Caco-2 (cell line): ENCODE results near the gene MYO16. TPM values are rescaled to one million over a fixed set of nuclear protein-coding genes. Genes with fewer than 3 reads are reported as not detected.

Source experiments
- Bru-seq: library from RNA; stranded (reverse); fragments of 400-500 nt; gene quantifications from one replicate; lab custom pipeline; 2021; lab: Mats Ljungman, UMichigan
- BruChase-seq, 2 experiments: library from RNA; stranded (reverse); fragments of 400-500 nt; gene quantifications; one replicate each; lab custom pipeline; 2021; lab: Mats Ljungman, UMichigan
- BruUV-seq: library from RNA; stranded (reverse); fragments of 400-500 nt; replicated peaks from 2 replicates; lab custom pipeline; 2021; lab: Mats Ljungman, UMichigan
- CTCF ChIA-PET: fragments of 300-600 bp; sonication (Branson Sonifier 250); formaldehyde crosslinking; loops from one replicate; lab custom pipeline; 2022; ENCODE audit warnings: antibody characterized with exemption; lab: Charles Lee
- POLR2A ChIA-PET: fragments of 300-600 bp; sonication (Branson Sonifier 250); formaldehyde crosslinking; loops from one replicate; lab custom pipeline; 2022; ENCODE audit warnings: antibody characterized with exemption; lab: Charles Lee
- DNase-seq, 2 experiments: peaks; one replicate each; pipeline versions ENCODE4 v3.0.0 to v3.0.0-alpha.2; 2020 to 2022
- H3K27me3 ChIP-seq: replicated peaks from 2 replicates; pipeline ENCODE4 v1.6.0; 2011; ENCODE audit warnings: low read length; ENCODE audit not compliant: control insufficient read depth, insufficient read depth
- H3K36me3 ChIP-seq: 2 replicates; pipeline ENCODE4 v1.5.1; 2011; ENCODE audit warnings: low read length; ENCODE audit not compliant: control insufficient read depth, insufficient read depth
- H3K4me1 ChIP-seq: fragments of 250-450 bp; sonication (Bioruptor Pico); 2 replicates; pipeline ENCODE4 v1.5.1; 2020; ENCODE audit warnings: mild to moderate bottlenecking
- H3K4me3 ChIP-seq: 2 replicates; pipeline ENCODE4 v1.5.1; 2011; ENCODE audit warnings: low read depth, mild to moderate bottlenecking, control low read depth, low read length
- H3K9me3 ChIP-seq: fragments of 250-450 bp; sonication (Bioruptor Pico); 2 replicates; pipeline ENCODE4 v1.5.1; 2020; ENCODE audit warnings: mild to moderate bottlenecking, moderate library complexity
- H3K27ac Mint-ChIP-seq: one replicate; pipeline ENCODE4 v1.8.0; 2022; ENCODE audit warnings: mixed read lengths; ENCODE audit not compliant: unreplicated experiment
- H3K27me3 Mint-ChIP-seq: one replicate; pipeline ENCODE4 v1.8.0; 2022; ENCODE audit warnings: mixed read lengths; ENCODE audit not compliant: insufficient read depth, unreplicated experiment
- H3K36me3 Mint-ChIP-seq: one replicate; pipeline ENCODE4 v1.8.0; 2022; ENCODE audit warnings: mild to moderate bottlenecking, mixed read lengths; ENCODE audit not compliant: insufficient read depth, unreplicated experiment
- H3K4me1 Mint-ChIP-seq: one replicate; pipeline ENCODE4 v1.8.0; 2022; ENCODE audit warnings: low read depth, mixed read lengths; ENCODE audit not compliant: unreplicated experiment
- H3K4me3 Mint-ChIP-seq: one replicate; pipeline ENCODE4 v1.8.0; 2022; ENCODE audit warnings: mild to moderate bottlenecking, moderate library complexity, mixed read lengths; ENCODE audit not compliant: unreplicated experiment
- H3K9me3 Mint-ChIP-seq: one replicate; pipeline ENCODE4 v1.8.0; 2022; ENCODE audit warnings: mixed read lengths; ENCODE audit not compliant: unreplicated experiment
- intact Hi-C: fragments of 100-400 bp; cut with micrococcal nuclease; formaldehyde crosslinking; loops from one replicate; pipeline ENCODE4 v1.10.0; 2022; ENCODE audit not compliant: unreplicated experiment
- long read RNA-seq: library from polyadenylated mRNA; stranded (forward); transcript quantifications from one replicate; pipeline ENCODE4 v2.0.0, GENCODE V29; 2022
- total RNA-seq: library from RNA; stranded (reverse); gene quantifications from 2 replicates; pipeline ENCODE4 v1.2.3, GENCODE V29; 2022
- TF ChIP-seq, protein P1 (sequence below), 2 experiments: fragments of 200-600 bp in 1 of 2; IDR thresholded peaks; 1 replicate in 1 of 2; 2 replicates in 1 of 2; pipeline versions ENCODE4 v1.5.1 to v1.8.0; 2011 to 2022; ENCODE audit warnings: antibody characterized with exemption in 1 of 2, control low read depth in 1 of 2, inconsistent platforms in 1 of 2, low read depth in 1 of 2, low read length in 1 of 2, mild to moderate bottlenecking in 1 of 2, moderate library complexity in 1 of 2; ENCODE audit not compliant: insufficient read depth in 1 of 2, severe bottlenecking in 1 of 2, unreplicated experiment in 1 of 2

MYO16 gene
- total RNA-seq, result not detected in 2 replicates
- percentile 4 among the genes with signal in this experiment for Bru-seq, nascent RNA
- percentile 4 among the genes with signal in this experiment for BruChase-seq, experiment 1, labeled RNA remaining after a 2-hour chase
- percentile 2 among the genes with signal in this experiment for BruChase-seq, experiment 2, labeled RNA remaining after a 6-hour chase
- long read RNA-seq, result 0 reads

DNA sequence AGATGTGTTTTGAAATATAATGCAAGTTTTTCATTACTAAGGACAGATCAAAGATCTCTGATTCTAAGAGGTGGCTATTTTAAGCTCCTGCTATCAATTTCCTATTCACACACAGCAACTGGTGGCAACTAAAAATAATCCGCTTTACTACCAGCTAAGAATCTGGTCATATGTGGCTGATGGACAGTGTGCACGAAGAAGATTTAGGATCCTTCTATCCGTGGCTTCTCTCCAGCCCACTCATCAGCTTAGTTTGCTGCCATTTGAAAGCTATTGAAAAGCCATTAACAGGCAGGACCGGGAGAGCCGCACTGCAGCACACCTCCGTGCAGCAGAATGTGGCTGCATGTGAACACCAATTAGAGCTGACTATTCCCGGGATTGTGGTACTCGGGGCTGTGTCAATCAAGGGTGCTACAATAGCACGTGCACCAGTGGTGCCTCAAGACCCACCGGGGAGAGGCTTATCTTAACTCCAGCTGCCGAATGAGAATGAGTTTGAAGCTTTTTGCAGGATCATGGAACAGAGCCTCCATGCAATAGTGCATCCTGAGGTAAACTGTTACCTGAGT, at the start of gene MYO16:
TSS of gene MYO16 (plus strand) at position 431 of the 572 bp plus-strand sequence. CDS start 234 bp downstream, outside the sequence.
- Mint-ChIP-seq H3K36me3 (no peaks in the 10 kb centered on the region), H3K9me3 (no peaks in the 10 kb centered on the region), H3K4me1 (no peaks in the 10 kb centered on the region), H3K27ac (no peak within 1 kb of the TSS), H3K4me3 (no peak within 1 kb of the TSS), H3K27me3 (peaks cover 5% of the 10 kb centered on the region)
- TF ChIP-seq, protein P1, sequence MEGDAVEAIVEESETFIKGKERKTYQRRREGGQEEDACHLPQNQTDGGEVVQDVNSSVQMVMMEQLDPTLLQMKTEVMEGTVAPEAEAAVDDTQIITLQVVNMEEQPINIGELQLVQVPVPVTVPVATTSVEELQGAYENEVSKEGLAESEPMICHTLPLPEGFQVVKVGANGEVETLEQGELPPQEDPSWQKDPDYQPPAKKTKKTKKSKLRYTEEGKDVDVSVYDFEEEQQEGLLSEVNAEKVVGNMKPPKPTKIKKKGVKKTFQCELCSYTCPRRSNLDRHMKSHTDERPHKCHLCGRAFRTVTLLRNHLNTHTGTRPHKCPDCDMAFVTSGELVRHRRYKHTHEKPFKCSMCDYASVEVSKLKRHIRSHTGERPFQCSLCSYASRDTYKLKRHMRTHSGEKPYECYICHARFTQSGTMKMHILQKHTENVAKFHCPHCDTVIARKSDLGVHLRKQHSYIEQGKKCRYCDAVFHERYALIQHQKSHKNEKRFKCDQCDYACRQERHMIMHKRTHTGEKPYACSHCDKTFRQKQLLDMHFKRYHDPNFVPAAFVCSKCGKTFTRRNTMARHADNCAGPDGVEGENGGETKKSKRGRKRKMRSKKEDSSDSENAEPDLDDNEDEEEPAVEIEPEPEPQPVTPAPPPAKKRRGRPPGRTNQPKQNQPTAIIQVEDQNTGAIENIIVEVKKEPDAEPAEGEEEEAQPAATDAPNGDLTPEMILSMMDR (IDR thresholded peaks at IDR 0.05; ENCODE audit: insufficient read depth in 1 of 2, low read depth in 1 of 2, low read length in 1 of 2, severe bottlenecking in 1 of 2, unreplicated experiment in 1 of 2), result no peak
- no TSS peak for BruUV-seq
- H3K4me1 ChIP-seq, result no peaks in the 10 kb centered on the region
- no peak within 1 kb of the TSS for H3K4me3 ChIP-seq
- ChIA-PET CTCF (no interaction called here), POLR2A (no interaction called here)
- DNase-seq, result no peak
- 0 out of 2 replicates have a peak, but pooled peaks cover 7% of the 10 kb centered on the region for H3K9me3 ChIP-seq
- intact Hi-C loops, result no loop called here
- H3K27me3 ChIP-seq, result no peaks in the 10 kb centered on the region; the same call in 1 of the 2 replicates
- H3K36me3 ChIP-seq, result no peaks in the 10 kb centered on the region

DNA sequence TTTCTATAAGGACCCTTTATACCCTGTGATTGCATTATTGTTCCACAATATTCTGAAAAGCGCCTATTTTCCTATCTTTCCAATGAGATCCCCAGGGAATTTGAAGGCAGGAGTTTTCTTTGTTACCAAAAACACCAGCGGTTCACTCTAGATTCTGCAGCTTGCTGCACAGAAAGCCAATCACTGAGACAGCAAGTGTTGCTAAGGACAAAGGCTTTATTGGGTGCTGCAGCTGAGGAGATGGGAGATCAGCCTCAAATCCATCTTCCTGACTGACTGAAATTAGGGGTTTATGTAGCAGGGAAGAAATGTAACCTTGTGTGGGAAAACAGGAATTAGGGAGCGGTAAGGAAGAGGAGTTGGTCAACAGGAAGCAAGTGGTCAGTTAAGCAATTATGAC, 42.6 kb upstream of the MYO16 start:
- CTCF ChIA-PET, result no interaction called here
- Histone ChIP-seq H3K36me3 (no peaks in the 10 kb centered on the region), H3K4me3 (no peak overlapping the region), H3K4me1 (no peaks in the 10 kb centered on the region), H3K9me3 (no peaks in the 10 kb centered on the region), H3K27me3 (no peaks in the 10 kb centered on the region)
- DNase-seq, result no peak
- TF ChIP-seq, protein P1 (IDR thresholded peaks at IDR 0.05; ENCODE audit: insufficient read depth in 1 of 2, low read depth in 1 of 2, low read length in 1 of 2, severe bottlenecking in 1 of 2, unreplicated experiment in 1 of 2), result no peak
- no peaks in the 10 kb centered on the region for H3K36me3 Mint-ChIP-seq
- BruUV-seq, result no TSS peak
- H3K4me3 Mint-ChIP-seq, result no peak overlapping the region
- H3K27me3 Mint-ChIP-seq, result peaks cover 5% of the 10 kb centered on the region
- no peaks in the 10 kb centered on the region for H3K4me1 Mint-ChIP-seq
- H3K9me3 Mint-ChIP-seq, result peaks cover 10% of the 10 kb centered on the region
- POLR2A ChIA-PET, result no interaction called here
- H3K27ac Mint-ChIP-seq, result no peak overlapping the region
- intact Hi-C loops, result no loop called here

GRCh38 chr13:108588516-108588915, 40.9 kb upstream of the MYO16 start:
- no TSS peak for BruUV-seq
- H3K4me3 Mint-ChIP-seq, result no peak overlapping the region
- H3K36me3 Mint-ChIP-seq, result no peaks in the 10 kb centered on the region
- no peaks in the 10 kb centered on the region for H3K36me3 ChIP-seq
- ChIA-PET POLR2A (no interaction called here), CTCF (no interaction called here)
- no peaks in the 10 kb centered on the region for H3K4me1 ChIP-seq
- H3K27ac Mint-ChIP-seq, result no peak overlapping the region
- no peaks in the 10 kb centered on the region for H3K27me3 ChIP-seq
- no peak for DNase-seq
- peaks cover 10% of the 10 kb centered on the region for H3K9me3 Mint-ChIP-seq
- H3K4me3 ChIP-seq, result no peak overlapping the region
- intact Hi-C loops, result no loop called here
- no peaks in the 10 kb centered on the region for H3K9me3 ChIP-seq
- TF ChIP-seq, protein P1 (IDR thresholded peaks at IDR 0.05; ENCODE audit: insufficient read depth in 1 of 2, low read depth in 1 of 2, low read length in 1 of 2, severe bottlenecking in 1 of 2, unreplicated experiment in 1 of 2), result no peak
- H3K27me3 Mint-ChIP-seq, result peaks cover 2% of the 10 kb centered on the region
- no peaks in the 10 kb centered on the region for H3K4me1 Mint-ChIP-seq
